Kidney glomerular epithelial cell (primary cell): ENCODE measurements around the gene BID.

Experiments used
- DNase-seq: peaks from one replicate; lab custom pipeline; 2025; lab: John Stamatoyannopoulos, UW

The BID gene

DNA sequence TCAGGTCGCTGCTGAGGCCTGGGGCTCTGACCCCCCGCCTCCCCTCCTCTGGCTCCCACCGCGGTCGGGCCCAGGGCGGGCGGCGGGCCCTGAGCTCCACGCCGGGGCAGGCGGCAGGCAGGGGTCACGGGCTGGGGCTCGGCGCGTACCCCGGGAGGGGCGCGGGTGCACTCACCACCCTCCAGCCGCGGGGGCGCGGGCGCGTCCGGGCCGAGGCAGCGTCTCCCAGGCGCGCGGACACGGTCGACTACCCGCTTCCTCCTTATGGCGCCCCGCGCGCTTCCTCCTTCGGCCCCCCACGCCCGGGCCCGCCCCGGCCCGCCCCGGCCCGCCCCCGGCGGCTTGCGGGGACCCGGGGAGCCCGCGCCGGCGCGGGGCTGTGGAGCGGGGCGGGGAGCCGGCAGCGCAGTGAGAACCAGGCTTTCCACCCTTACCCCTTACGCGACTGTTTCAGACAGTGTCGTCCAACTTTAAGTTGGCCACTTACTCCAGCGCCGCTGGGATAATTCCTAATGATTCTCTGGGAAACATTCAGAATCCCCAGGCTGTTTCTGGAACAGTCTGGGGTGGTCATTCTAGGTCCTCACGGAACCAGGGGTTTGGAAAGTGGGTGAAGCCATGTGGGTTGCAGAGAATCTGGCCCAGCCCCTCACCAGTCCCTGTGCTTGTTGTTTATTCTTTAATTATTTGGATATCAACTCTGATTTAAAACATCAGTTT is at the start of gene BID:
BID (minus strand) TSS at position 264 of the 720 bp plus-strand sequence. CDS start 24,353 bp downstream, outside the sequence.
- DNase-seq = no peak

DNA sequence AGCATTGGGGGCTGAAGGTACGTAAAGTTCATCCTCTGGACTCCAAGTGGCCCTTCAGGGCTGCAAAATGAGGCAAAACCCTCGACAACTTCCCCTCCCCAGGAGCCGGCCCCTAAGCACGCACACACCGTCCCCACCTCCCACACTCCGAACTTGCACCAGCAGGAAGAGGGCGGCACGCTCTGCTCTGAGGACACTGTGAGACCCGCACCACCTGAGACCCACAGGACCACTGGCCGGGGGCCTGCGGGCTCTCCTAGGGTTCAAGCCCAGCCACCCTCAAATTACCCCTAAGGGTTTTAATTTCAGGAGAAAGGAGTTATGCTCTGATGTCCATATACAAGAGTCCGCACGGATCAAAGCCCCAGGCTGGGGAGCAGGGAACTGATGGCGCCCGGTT is 49.7 kb upstream of the BID start:
- DNase-seq = no peak

DNA sequence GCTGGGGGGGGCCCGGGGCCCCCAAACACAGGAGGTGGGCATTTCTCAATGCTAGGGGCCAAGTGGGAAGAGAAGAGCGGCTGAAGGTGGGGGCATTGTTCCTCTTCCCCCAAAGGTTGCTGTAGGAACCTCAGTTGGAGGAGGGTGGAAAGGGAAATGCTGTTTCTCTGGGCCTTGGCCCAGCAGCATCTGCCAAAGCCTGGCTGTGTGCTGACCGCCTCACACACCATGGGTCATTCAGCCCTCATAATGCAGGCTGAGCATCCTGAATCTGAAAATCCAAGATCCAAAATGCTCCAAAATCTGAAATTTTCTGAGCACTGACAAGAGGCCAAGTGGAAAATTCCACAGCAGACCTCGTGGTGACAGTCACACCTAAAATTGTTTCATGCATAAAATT is 49.0 kb upstream of the BID start:
- DNase-seq = no peak

DNA sequence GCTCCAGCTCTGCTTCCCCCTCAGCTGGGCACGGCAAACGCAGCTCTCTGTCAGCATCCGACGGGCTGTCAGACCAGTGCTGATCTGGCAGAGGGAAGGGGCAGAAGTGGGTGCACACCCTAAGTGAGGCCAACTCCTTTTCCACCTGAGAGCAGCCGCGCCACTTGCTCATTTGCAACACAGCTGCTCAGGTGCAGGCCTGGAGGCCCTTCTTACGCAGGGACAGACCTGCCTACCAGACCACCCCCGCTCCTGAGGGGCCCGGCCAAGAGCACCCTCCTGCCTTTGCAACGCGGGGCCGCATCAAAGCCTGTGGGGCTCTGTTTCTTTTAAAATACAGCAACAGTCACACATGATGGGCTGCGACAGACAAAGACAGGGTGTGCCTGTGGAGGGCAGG is 47.8 kb upstream of the BID start:
- DNase-seq = no peak

DNA sequence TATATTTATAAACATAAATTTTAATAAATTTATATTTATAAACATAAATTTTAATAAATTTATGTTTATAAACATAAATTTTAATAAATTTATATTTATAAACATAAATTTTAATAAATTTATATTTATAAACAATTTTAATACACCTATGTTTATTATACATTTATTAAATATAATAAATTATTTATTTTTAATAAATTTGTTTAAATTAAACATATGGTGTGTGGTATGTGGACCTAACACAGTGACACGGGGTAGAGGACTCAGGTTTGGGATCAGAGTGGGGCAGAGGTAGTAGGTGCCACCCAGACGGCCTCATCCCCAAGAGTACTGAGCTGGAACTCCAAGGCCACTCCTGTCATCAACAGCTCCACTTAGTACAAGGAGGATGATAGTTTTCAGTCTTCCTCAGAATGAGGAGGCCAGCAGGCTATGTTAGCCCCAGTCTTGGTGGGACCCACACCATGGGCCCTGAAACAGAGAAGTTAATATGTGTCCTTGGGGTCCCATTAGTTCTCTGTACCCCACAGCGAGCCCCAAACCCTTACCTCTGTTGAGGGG is 46.7 kb upstream of the BID start:
- DNase-seq = no peak

DNA sequence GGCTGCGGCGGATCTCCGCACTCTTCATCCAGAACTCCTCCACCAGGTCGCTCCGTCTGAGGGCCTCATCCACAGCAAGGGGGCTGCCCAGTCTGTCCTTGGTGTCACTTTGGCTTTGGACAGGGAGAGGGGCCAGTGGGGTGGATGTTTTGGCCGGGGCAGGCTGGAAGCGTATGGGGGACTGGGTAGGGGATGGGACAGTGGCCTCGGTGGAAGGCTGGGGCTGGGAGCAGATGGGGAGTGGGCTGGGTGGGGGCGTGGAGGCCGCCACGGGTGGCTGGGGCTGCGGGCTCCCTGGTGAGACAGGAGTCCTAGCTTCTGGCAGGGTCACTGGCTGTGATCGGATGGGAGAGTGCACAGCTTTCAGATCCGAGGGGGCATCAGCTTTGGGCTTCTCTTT is 44.4 kb upstream of the BID start:
- no peak for DNase-seq

DNA sequence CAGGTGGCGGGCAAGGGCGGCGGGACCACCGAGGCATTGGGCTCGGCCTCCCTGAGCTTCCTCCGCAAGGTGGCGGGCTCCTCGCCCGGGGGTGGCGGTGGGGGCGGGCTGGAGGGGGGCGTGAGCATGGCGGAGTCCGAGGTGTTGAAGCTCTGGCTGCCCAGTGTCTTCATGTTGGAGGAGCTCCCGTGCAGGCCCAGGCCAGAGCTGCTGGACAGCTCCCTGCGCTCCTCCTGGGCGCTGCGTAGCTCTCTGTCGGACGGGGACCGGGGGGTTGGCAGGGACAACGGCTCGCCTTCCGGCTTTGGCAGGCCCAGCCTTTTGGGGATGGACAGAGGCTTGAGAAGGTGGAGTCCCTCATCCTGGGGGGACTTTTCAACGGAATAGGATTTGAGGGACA is 43.9 kb upstream of the BID start:
- DNase-seq = no peak

DNA sequence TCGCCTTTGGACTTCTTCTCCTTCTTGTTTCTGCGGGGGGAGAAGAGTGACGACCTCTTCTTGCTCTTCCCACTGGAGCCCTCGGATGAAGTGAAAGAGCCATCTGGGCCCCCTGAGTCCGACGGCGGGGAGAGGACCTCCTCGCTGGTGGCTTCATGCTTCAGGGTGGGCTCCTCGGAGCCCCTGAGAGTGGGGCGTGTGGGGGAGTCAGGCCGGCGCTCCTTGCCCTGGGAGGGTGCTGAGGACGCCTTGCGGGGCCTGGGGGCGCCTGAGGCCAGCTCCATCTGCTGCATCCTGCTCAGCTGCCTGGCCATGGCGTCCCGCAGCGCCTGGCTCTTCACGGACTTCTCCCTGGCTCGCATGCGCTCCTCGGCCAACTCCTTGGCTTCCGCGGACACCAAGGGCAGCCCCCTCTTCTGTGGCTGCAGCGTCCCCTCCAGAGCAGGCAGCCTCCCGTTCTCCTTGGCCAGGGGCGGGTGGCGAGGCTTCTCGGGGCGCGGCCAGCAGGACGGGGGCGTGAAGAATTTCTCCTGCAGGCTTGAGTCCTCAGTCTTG is 43.3 kb upstream of the BID start:
- DNase-seq = no peak

DNA sequence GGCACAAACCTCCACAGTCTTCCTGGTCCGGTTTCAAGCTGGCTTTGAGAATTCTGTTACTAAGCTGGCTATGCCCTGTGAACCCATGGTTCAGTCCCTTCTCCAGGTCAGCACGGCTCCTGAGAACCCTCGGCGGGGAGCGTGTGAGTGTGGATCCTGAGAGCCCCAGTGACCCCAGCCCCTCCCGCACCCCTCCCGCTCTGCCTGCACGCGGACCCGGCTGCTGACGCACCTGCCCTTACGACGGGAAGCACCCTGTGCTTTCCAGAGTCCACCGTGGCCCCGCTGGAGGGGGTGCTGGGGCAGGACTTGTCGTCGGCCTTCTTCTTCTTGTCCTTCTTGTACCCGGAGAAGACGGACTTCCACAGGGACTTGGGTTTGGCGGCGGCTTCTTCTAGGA is 42.8 kb upstream of the BID start:
- no peak for DNase-seq

DNA sequence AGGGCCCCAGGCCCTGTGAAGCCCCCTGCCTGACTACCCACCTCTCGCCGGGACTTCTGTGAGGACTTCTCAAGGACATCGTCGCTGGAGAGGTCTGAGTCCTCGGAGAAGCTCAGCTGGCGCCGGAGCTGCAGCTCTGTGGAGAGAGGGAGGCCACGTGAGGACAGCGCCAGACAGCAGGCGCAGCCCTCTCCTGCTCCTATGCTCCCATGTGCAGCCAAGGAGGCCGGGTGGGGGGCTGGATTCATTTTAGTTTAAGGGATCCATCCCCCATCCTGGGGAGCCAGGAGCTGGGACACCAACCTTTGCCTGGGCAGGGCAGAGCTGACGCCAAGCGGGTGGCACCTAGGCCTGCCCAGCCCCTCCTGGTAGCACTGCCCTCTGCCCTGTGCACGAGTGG is 42.4 kb upstream of the BID start:
- no peak for DNase-seq

DNA sequence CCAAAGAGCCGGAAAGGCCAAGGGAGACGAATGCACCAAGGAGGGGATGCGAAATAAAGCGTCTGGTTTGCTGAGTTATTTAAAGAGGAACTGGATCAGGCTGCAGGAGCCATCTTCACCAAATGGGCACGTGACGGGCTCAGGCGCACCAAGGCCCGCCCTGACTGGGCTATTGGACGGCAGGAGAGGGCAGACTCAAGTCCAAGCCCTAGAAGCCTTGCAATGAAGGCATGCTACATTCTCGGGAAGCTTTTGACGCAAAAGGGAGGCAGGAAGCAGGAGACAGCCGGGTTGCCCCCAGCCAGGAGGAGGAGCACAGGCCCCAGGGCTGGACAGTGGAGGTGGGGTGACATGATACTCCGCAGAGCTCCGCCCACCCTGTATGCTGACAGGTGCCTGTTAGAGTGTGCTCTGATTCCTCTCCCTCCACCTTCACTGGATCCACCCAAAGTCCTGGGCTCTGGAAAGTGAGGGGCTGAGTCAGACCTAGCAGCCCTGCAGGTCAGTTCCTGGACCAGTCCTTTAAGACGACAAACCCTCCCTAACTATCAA is 41.5 kb upstream of the BID start:
- DNase-seq = no peak

DNA sequence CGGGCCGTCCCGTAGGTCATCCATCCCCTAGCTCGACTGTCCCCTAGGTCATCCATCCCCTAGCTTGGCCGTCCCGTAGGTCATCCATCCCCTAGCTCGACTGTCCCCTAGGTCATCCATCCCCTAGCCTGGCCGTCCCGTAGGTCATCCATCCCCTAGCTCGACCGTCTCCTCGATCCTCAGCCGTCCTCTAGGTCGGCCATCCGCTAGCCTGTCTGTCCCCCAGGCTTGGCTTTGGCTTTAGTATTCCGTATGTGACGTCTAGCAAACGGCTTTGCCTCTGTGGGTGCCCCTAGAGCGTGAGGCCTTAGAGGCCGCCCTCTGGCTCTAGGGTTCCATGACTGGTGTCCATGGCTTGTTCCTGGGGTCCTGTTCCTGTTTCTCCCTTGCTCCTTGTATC is 40.6 kb upstream of the BID start:
- no peak for DNase-seq

DNA sequence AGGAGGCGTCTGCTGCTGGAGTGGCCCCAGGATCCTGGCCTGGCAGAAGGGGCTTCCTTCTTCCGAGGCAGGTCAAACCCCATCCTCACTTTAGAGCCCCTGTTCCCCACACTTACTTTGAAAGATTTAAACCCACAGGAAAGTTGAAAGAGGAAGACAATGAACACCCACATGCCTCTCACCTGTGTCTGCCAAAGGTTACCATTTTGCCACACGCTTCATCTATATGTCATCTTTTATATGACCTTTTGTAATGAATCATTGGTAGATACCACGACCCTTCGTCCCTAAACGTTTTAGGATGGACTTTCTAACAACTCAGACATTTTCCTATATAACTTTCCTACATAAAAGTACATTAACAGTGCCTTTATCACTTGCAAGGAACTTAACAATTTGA is 39.8 kb upstream of the BID start:
- no peak for DNase-seq

DNA sequence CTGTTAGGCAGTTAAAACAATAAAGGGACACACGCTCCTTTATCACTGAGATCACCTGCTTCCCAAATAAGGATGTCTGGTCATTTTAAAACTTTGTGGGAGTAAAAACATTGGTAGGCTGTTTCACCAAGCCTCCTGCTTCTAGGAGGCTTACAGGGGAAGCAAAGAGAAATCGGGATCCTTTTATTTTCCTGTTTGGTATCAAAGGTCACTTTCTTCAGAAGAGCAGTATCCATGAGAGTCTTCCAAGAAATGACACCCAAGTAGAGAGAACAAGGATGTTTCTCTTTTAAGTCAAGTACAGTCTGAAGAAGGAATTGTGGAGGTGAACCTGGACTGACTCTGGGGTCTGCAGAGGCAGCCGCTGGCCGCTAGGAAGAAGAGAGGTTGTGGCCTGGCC is 36.9 kb upstream of the BID start:
- DNase-seq = no peak

DNA sequence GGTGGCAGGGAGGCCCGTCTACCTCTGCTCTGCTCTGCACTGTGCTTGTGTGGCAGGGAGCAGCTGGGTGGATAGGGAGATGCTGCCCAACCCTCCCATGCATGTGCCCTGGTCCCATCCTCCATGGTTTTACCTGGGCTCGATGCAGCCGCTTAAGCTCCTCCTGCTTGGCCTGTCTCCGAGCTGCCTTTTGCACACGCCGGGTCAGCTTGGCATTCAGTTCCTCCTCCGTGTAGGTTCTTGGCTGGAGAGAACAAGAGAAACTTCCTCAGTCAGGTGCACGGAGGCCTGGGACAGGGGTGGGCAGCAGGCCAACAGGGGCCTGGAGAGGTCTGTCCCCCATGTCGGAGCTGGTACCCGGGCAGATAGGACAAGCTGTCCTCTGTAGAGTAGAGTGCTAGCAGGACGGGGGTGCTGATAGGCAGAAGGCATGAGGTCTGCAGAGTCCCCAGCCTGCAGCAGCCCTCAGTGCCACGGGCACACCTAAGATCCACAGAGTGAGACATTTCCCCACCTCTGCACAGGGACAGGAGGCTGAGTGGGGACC is 36.4 kb upstream of the BID start:
- DNase-seq = no peak

DNA sequence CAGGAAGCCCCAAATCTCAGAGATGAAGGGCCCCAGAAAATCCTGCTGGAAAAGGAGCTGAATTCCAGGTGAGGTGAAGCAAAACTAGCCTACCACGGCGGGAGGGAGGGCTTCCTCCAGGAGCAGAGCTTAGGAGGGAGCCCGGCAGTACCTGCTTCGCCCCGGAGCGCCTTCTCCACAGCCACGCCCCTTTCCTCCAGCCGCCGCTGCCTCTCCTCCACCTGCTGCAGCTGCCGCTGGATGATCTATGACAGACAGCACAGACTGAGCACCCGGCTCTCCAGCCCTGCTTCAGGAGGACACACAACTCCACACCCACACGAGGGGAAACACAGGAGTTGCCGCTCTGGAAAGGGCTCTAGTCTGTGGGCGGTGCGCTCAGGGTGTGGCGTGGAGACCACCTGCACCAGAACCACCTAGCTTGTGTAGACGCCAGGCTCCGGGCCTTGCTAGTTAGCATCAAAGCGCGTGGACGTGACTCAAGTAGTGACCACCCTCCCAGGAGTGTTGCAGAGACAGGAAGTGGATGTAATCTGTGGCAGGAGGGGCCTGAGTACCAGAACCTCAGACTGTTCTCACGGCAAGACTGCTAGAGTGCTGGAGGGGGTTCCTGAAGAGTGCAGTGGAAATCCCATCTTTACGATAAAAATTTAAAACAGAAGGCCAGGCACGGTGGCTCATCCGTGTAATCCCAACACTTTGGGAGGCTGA is 34.6 kb upstream of the BID start:
- peak; percentile 4 for DNase-seq

DNA sequence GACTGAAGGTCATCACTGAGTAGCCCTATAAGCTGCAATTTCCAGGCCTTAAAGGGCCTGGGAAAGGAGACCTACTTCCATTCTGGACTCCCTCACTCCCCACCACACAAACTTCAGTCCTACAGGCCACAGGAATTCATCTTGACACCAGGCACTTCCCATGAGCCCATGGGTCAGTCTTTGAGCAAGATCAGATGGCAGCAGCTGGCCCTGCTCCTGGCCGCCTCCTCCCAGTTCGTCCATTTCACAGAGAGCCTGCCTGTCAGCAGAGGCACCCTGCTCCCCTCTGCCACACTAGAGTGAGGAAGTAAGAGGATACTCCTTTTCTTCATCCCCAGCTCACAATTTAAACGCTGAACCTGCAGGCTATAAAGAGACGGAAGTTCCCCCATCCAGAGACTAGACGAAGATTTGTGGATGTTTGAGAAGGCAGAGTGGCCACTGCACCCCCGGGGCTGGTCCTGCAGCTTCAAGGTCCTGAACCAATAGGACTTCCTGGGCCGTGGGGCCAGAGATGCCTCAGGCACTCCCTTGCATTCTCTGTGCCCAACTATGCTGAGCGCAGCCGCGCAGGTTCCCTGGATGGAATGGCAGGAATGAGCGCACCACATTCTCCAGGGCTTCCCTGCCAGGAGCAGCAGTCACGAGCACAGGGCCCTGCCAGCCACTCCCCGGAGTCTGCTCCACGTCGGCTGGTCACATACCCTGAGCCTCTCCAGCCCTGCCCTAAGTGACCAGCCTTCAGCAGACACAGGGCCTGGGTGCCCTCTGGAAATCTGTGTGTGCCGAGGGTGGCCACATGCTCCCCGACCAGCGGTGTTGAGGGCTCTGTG is 33.5 kb upstream of the BID start:
- peak; percentile 18 for DNase-seq

DNA sequence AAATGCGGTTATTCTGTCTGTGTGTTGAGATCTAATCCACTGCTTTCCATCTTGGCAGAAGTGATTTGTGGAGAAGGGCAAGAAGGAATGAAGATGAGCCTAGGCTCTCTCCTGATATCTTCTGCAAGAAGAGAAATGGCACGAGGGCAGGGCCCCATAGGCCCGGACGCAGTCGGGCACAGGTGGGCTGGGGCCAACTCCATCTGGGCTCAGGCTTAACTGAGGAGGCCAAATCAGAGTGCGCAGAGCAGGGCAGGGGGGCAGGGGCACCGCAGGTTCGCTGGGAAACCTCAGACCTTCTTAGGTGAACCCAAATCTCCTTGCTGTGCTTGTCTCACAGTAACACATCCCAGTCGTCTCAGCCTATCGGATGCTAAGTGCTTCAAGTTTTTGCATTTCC is 32.8 kb upstream of the BID start:
- no peak for DNase-seq

DNA sequence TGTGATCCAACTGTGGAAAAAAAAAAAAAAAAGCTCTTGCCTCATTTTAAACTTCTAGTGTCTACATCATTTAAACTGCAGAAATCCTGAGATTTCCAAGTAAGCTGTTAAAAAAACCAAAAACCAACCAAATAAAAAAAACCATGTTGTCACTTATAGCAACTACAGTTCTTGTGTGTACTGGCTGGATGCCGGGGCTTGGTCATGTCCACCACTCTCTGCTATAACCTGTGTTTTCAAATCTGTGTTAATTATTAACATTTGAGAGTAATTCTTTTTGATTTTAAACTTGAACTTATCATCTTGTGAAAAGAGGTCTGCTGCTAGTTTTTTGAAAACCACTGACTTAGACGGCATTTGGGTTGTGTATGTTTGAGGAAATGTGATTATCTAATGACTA is 32.2 kb upstream of the BID start:
- DNase-seq = peak; percentile 48

DNA sequence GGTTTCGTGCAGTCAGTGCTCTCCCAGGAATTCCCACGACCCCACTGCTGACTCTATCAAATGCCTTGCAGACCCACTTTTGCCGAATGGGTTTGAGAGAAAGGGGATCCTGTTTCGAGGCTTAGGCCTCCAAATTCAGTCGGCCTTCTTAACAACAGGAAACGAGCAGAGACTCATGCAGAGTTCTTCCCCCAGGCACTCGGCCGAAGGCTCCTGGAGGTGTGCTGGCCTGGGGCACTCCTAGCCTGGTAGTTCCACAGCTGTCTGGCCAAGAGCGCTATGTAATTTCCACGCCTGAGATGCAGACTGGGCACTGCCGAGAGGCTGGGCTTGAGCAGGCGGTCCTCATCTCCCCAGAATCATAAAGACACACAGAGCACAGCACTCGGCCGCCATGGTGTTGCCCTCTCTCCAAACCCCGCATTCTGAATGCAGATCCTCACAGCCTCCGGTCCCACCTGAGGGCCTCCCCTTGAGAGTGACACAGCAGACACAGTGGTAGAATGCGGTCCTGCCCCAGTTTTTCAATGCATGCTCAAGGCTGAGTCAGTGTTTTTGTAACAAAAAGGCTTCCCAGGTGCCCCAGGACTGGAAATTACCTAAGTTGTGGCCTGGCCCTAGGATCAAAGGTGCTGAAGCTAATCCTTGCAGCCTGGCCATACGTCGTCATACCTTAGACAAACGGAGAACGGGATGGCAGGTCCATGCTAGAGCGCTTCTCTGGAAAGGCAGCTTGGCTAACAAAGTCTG is 30.2 kb upstream of the BID start:
- no peak for DNase-seq
